ENCODE results near the gene SRGAP1.

Gene SRGAP1

GRCh38 chr12:63944034-63944579 lies 99.6 kb downstream of the SRGAP1 start:
- TF ChIP-seq POLR2AphosphoS5 (IDR thresholded peaks at IDR 0.05; ENCODE audit: low read depth) = no peak
- TF ChIP-seq CTCF (IDR thresholded peaks at IDR 0.05; ENCODE audit: insufficient read depth, low read length) = no peak
- TF ChIP-seq SPI1 (IDR thresholded peaks at IDR 0.05; ENCODE audit: borderline replicate concordance, low read depth) = no peak
- no peak for TF ChIP-seq GABPA (IDR thresholded peaks at IDR 0.05; ENCODE audit: low read depth)
- TF ChIP-seq REST (IDR thresholded peaks at IDR 0.05; ENCODE audit: insufficient replicate concordance, low read depth) = no peak
- Histone ChIP-seq H3K4me3 (replicated peaks; ENCODE audit: insufficient read depth, low read length) (no peak overlapping the region), H3K27ac (replicated peaks) (no peak overlapping the region), H3K27me3 (ENCODE audit: insufficient read depth, poor library complexity, severe bottlenecking) (no peaks in the 10 kb centered on the region)
- DNase-seq (ENCODE audit: low read depth in 1 of 2, low spot score in 1 of 2) = no peak

GRCh38 chr12:63944586-63945228 lies 100.2 kb downstream of the SRGAP1 start:
- no peaks in the 10 kb centered on the region for H3K27me3 ChIP-seq (ENCODE audit: insufficient read depth, poor library complexity, severe bottlenecking)
- TF ChIP-seq GABPA (IDR thresholded peaks at IDR 0.05; ENCODE audit: low read depth) = no peak
- no peak for TF ChIP-seq REST (IDR thresholded peaks at IDR 0.05; ENCODE audit: insufficient replicate concordance, low read depth)
- no peak for TF ChIP-seq CTCF (IDR thresholded peaks at IDR 0.05; ENCODE audit: insufficient read depth, low read length)
- TF ChIP-seq POLR2AphosphoS5 (IDR thresholded peaks at IDR 0.05; ENCODE audit: low read depth) = no peak
- TF ChIP-seq SPI1 (IDR thresholded peaks at IDR 0.05; ENCODE audit: borderline replicate concordance, low read depth) = no peak; the same call in 1 of the 2 replicates
- H3K27ac ChIP-seq (replicated peaks) = no peak overlapping the region
- H3K4me3 ChIP-seq (replicated peaks; ENCODE audit: insufficient read depth, low read length) = no peak overlapping the region
- no peak for DNase-seq (ENCODE audit: low read depth in 1 of 2, low spot score in 1 of 2)

- H3K27ac ChIP-seq (replicated peaks) = no peak overlapping the region
- DNase-seq (ENCODE audit: low read depth in 1 of 2, low spot score in 1 of 2) = no peak
- H3K4me3 ChIP-seq (replicated peaks; ENCODE audit: insufficient read depth, low read length) = no peak overlapping the region
- no peak for TF ChIP-seq GABPA (IDR thresholded peaks at IDR 0.05; ENCODE audit: low read depth)
- TF ChIP-seq REST (IDR thresholded peaks at IDR 0.05; ENCODE audit: insufficient replicate concordance, low read depth) = no peak
- TF ChIP-seq SPI1 (IDR thresholded peaks at IDR 0.05; ENCODE audit: borderline replicate concordance, low read depth) = no peak
- no peak for TF ChIP-seq CTCF (IDR thresholded peaks at IDR 0.05; ENCODE audit: insufficient read depth, low read length)
- TF ChIP-seq POLR2AphosphoS5 (IDR thresholded peaks at IDR 0.05; ENCODE audit: low read depth) = no peak
- H3K27me3 ChIP-seq (ENCODE audit: insufficient read depth, poor library complexity, severe bottlenecking) = no peaks in the 10 kb centered on the region
Measured at GRCh38 chr12:63945777-63946176, 101.3 kb downstream of the SRGAP1 start.

Measured in HL-60 (cell line).